Choroid plexus epithelial cell (primary cell): ENCODE data around the gene CEACAM21.

Source experiments
- DNase-seq: peaks from one replicate; pipeline ENCODE4 v3.0.0-alpha.2; 2010; ENCODE audit warnings: low read depth
- H3K4me3 ChIP-seq: 2 replicates; pipeline ENCODE4 v1.5.1; 2011; ENCODE audit warnings: low read depth, mild to moderate bottlenecking, control low read depth, low read length, moderate library complexity
- TF ChIP-seq, protein P1 (sequence below): conservative IDR thresholded peaks from 2 replicates; pipeline ENCODE4 v1.5.1; 2011; ENCODE audit warnings: low read depth, mild to moderate bottlenecking, control low read depth, inconsistent platforms, low read length, moderate library complexity

CEACAM21 gene

DNA sequence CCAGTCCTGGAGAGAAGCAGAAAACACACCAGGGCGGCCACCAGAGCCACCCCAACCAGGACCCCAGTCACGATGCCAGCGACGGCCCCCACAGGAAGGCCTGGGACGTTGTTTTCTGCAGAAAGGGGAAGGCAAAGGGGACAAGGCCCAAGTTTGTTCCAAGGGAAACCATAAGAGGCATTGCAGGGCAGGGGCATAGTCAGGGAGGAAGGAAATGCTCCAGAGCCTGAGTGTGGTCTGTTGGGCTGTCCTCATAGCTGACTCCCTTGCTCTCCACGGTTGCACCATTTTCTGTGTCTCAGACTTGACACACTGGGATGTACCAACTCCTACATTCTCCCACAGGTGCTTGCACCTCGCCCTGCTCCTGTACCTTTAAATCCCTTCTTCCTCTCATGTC lies 45.7 kb downstream of the CEACAM21 start:
- TF ChIP-seq, protein P1, sequence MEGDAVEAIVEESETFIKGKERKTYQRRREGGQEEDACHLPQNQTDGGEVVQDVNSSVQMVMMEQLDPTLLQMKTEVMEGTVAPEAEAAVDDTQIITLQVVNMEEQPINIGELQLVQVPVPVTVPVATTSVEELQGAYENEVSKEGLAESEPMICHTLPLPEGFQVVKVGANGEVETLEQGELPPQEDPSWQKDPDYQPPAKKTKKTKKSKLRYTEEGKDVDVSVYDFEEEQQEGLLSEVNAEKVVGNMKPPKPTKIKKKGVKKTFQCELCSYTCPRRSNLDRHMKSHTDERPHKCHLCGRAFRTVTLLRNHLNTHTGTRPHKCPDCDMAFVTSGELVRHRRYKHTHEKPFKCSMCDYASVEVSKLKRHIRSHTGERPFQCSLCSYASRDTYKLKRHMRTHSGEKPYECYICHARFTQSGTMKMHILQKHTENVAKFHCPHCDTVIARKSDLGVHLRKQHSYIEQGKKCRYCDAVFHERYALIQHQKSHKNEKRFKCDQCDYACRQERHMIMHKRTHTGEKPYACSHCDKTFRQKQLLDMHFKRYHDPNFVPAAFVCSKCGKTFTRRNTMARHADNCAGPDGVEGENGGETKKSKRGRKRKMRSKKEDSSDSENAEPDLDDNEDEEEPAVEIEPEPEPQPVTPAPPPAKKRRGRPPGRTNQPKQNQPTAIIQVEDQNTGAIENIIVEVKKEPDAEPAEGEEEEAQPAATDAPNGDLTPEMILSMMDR, result no peak
- no peak for DNase-seq
- H3K4me3 ChIP-seq, result no peak overlapping the region

DNA sequence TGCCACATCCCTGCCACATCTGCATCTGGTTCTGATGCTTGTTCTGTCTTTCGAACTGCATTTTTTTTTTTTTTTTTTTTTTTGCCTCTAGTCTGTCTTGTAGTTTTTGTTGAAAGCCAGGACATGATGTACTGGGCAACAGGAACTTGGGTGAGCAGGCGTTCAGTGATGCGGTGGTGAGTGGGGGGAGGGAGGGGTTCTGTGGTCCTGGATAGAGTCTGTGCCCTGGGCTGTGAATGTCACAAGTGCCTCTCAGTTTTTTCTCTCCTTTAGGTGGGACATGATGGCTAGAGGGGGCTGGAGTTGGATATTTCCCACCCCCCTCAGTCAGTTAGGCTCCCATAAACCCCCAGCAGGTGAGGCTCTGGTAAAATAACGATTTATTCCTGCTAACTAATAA lies 47.4 kb downstream of the CEACAM21 start:
- TF ChIP-seq, protein P1, result no peak
- no peak overlapping the region for H3K4me3 ChIP-seq
- no peak for DNase-seq

DNA sequence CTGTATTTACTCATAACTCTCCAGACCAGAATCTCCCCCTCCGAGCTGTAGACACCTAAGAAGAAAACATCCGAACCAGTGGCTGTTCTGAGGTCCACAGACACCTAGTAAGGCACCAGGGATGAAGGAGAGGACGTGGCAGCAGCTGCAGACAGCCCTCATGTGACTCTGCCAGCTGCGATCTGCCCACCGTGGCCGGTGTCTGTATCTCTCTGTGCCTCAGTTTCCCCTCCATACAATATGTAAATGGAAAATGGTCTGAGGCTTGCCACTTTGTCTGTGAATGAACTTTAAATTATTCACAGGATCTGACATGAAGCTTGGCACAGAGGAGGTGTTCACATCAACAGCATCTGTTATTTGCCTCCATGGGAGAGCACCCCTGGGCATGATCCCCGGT lies 48.5 kb downstream of the CEACAM21 start:
- no peak overlapping the region for H3K4me3 ChIP-seq
- TF ChIP-seq, protein P1, result no peak
- no peak for DNase-seq

DNA sequence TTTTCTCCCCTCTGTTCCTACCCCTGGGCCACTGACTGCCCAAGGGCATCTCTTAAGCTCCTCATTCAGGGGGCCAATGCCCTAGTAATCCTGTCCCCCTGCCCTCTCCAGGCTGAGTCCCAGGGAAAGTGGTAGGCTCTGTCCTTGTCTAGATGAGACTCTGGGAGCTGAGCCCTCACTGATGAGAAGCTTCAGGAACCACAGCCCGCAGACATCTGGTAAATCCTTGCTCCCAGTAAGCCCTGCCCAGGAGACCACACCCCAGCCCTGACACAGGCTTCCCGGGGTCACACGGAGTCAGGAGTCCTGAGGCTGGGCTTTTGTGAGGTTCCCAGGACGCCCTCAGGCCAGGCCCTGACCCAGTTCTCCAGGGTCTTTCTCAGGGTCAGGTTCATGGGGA lies 49.0 kb downstream of the CEACAM21 start:
- DNase-seq, result no peak
- TF ChIP-seq, protein P1, result no peak
- no peak overlapping the region for H3K4me3 ChIP-seq

DNA sequence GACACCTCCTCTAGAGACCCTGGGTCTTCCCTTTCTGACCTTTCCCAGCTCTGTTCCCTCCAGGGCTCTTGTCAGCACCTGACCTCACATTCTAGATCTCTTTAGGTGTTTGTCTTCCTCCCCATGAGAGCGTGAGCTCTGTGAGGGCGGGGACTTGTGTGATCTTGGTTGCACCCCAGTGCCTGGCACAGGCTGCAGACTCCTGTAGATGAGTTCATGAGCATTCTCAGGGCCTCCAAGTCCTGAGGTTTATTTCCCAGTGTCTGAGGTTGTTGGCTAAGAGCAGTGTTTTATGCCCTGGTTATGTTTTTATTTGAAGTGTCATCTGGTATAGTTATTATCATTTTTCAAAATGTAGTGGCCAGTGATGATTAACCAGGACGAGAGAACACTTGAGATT lies 50.3 kb downstream of the CEACAM21 start:
- TF ChIP-seq, protein P1, result no peak

DNA sequence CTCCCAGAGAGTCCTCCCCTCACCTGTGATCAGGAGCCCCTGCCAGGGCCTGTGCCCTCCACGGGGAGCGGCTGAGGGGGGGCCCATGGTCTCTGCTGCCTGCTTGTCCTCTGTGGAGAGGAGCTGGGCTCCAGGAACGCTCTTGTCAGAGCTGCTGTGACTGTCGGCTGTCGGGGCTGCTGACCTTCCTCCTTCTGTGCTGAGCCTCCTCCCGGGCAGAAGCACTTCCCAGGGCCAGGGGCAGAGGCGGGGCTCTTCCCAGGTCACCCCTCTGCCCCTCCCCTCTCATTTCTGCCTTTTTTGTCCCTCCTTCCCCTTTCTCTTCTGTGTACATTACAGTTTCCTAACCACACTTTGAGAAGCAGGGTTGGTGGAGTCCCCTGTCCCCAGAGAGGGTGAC lies 50.9 kb downstream of the CEACAM21 start, which contains the start of gene CEACAM4:
Gene CEACAM4, minus strand, starts transcription at position 198 of the 400 bp plus-strand sequence. Its CDS starts 111 bp downstream, at position 87.
- TF ChIP-seq, protein P1, result no peak
- H3K4me3 ChIP-seq, result no peak within 1 kb of the TSS
- no peak for DNase-seq

More for the DNA sequence above, 50.3 kb downstream of the CEACAM21 start:
- no peak overlapping the region for H3K4me3 ChIP-seq
- DNase-seq, result no peak

DNA sequence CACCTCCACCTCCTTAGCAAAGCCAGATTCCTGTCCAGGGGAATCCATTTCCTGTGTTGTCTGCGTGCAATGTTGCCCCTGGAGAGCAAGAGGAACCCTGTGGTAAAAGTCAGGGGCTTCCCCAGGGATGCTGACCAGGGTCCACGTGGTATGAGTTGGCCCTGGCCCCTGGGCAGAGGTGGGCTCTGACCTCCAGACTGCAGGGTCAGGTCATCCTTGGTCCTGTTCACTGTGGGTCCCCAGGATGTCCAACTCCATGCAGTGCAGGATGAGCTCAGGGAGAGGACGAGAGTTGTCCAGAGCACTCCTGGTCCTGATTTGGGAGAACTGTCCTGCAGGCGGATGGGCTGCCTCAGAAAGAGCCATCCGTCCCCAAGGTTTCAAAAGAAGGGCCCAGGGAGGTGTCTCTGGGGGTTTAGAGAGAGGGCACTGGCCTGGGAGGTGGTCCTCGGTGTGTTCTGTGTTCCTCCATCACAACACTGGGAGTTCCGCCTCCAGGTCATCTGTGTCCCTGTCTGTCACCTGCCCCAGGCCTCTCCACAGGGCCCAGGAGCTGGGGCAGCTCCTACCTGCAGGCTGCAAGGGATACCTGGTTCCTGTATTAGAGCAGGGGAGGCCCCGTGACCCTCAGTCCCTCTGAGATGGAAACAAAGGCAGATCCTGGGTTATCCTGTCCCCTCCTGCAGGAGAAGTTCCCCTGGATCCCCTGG lies 52.2 kb downstream of the CEACAM21 start:
- TF ChIP-seq, protein P1, result no peak
- DNase-seq, result no peak
- H3K4me3 ChIP-seq, result no peak overlapping the region
